H7 (cell line): ENCODE results near the gene TMEM63C. TPM values are rescaled to one million over a fixed set of nuclear protein-coding genes. Genes with fewer than 3 reads are reported as not detected.

Experiments
- DNase-seq: peaks from one replicate; pipeline ENCODE4 v3.0.0; 2012
- H3K27me3 ChIP-seq: 2 replicates; pipeline ENCODE4 v1.6.0; 2011; ENCODE audit warnings: mild to moderate bottlenecking, low read length; ENCODE audit not compliant: control insufficient read depth, insufficient read depth
- H3K36me3 ChIP-seq: replicated peaks from 2 replicates; pipeline ENCODE4 v1.5.1; 2011; ENCODE audit warnings: low read length; ENCODE audit not compliant: control insufficient read depth, insufficient read depth
- H3K4me3 ChIP-seq: 2 replicates; pipeline ENCODE4 v1.5.1; 2011; ENCODE audit warnings: low read depth, mild to moderate bottlenecking, control low read depth, low read length, moderate library complexity; ENCODE audit not compliant: insufficient read depth
- total RNA-seq: library from RNA; depleted of rRNA; stranded (reverse); fragments of >200 nt; shearing (Covaris generic); gene quantifications from 2 replicates; pipeline ENCODE4 v1.2.3, GENCODE V29; 2014; rRNA removed

TMEM63C gene
- total RNA-seq, 1 experiment from 2014 or later, result 2.1 TPM

DNA sequence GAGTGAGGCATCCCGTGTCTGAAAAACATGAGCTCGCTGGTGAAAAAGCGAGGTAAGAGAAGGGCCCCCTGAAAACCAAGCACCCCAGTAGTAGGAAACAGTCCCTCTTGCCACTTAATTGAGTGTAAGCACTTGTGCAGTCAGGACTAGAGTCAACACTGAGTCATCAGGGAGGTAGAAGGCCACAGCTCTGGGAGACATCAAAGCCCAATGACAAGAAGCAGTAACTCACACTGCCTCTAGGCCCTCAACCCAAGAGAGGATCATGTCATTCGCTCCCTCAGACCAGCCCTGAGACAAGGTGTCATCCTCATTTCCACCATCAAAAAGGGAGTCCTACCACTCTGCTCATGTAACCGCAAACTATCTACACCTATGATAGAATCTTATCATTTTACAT, 121.3 kb downstream of the TMEM63C start:
- DNase-seq, result no peak
- Histone ChIP-seq H3K36me3 (peaks cover 8% of the 10 kb centered on the region; the same call in 1 of the 2 replicates), H3K27me3 (no peaks in the 10 kb centered on the region), H3K4me3 (no peak overlapping the region)

DNA sequence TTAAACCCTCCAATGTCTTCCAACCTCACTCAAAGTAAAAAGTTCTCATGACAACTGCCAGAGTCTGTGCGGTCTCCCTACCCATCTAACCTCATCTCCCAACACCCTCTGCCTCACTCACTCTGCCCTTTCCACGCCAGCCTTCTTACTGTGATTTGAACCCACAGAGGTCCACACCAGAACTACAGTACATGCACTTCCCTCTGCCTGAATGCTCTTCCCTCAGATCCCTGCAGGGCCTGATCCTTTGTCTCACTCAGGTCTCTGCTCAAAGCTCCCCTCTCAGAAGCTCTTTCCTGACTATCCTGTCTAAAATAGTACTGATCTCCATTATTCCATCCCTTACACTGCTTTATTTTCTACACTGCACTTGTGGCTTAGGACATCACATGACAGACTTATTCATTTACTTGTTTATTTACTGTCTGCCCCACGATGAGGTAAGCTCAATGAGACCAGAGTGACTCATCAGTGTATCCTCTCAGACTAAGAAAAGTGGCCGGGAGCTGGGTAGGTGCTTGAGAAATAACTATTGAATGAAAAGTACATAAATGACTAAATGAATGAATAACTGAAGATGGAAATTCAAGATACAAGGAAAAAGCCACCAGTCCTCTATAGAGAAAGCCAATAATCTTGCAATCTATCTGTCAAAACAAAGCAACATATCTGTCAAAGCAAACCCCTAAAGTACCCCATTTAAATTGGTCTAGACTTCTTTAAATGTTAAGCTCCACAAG, 122.0 kb downstream of the TMEM63C start:
- Histone ChIP-seq H3K36me3 (peaks cover 5% of the 10 kb centered on the region; the same call in 1 of the 2 replicates), H3K4me3 (no peak overlapping the region), H3K27me3 (no peaks in the 10 kb centered on the region)
- DNase-seq, result no peak

DNA sequence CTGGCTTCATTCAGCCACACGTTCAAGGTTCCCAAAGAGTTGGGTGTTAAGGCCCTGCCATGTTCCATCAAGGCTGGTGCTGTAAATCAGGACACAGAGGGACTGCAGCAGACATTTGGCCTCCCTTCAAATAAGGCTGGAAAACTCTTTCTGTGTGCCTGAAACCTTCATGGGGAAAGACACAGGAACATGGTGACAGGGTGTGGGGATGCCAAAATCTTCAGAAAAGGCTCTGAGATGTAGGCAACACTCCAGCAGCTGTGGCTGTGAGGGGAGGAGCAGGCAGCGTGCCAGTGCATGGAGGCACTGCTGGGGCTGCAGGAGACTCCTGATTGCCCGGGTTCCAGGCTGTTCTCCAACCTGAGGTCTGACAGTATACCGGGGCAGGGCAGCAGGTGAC, 124.1 kb downstream of the TMEM63C start:
- no peaks in the 10 kb centered on the region for H3K27me3 ChIP-seq
- no peak overlapping the region for H3K4me3 ChIP-seq
- DNase-seq, result no peak
- H3K36me3 ChIP-seq, result peaks cover 5% of the 10 kb centered on the region; the same call in 1 of the 2 replicates

DNA sequence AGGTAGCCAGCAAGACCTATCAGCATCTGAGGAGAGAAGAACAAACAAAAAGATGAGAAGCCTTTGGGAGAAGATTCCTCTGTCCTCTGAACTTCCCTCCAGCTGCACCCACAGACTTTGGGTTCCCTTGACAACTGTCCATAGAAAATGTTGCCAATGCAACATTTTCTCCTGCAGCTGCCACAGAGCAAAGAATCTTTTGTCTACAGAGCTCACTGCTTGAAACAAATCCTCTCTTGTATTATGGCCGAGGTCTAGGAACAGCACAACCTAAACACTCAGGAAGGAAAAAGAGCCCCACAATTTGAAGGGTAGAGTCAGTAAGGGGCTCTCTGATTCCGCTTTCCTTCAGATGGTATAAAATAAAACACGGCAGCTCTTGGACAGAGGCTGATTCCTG, 124.8 kb downstream of the TMEM63C start:
- Histone ChIP-seq H3K36me3 (peaks cover 5% of the 10 kb centered on the region; the same call in 1 of the 2 replicates), H3K4me3 (no peak overlapping the region), H3K27me3 (no peaks in the 10 kb centered on the region)
- DNase-seq, result no peak

DNA sequence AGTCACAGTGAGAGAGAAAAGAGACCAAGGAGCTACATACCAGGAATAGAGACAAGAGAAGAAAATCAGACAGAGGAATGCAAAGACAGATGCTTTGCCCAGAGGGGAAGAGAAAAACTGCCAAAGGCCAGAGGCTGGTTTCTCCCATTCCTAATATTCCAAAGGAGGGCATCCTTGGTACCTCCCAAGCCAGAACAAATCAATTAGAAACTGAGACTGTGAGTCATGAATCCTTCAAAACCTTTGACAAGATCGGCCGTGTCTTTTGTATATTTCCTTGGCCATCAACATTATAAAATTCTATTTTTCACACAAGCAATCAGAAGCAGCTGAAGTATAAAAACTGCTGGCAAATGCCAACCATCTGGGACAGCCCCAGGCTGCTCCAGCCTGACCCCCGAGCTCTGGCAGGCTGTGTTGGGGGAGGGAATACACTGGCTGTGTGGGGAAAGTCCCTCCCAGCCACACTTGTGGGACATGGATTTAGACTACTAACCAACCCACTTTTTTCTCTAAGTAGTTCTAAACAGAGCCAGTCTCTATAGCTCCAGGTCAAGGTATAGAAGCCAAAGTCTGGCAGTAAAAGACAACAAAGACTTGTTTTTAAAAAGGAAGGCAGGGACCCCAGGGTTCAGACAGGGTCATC, 125.4 kb downstream of the TMEM63C start:
- no peak for DNase-seq
- no peak overlapping the region for H3K4me3 ChIP-seq
- no peaks in the 10 kb centered on the region for H3K27me3 ChIP-seq
- peaks cover 5% of the 10 kb centered on the region; the same call in 1 of the 2 replicates for H3K36me3 ChIP-seq

Other genes starting within 250 kb of the TMEM63C start
- 142 and 187 TPM in 2 replicates for gene IRF2BPL, start 153.1 kb upstream of the TMEM63C start, total RNA-seq
- 18.7 and 22.3 TPM in 2 replicates for gene CIPC, start 83.5 kb upstream of the TMEM63C start, total RNA-seq
- 8.9 and 11.6 TPM in 2 replicates for gene ZDHHC22, start 40.0 kb upstream of the TMEM63C start, total RNA-seq
- 0.07 TPM in 1 of 2 replicates, not detected in the other for gene NGB, start 89.4 kb downstream of the TMEM63C start, total RNA-seq
- gene POMT2, start 139.1 kb downstream of the TMEM63C start, total RNA-seq, result 17.7 and 18.5 TPM in 2 replicates
- gene GSTZ1, start 139.2 kb downstream of the TMEM63C start, total RNA-seq, result 29.3 and 38.0 TPM in 2 replicates
- gene TMED8, start 195.3 kb downstream of the TMEM63C start, total RNA-seq, result 11.1 and 12.6 TPM in 2 replicates
- gene SAMD15, start 195.6 kb downstream of the TMEM63C start, total RNA-seq, result 0.48 TPM in 1 of 2 replicates, not detected in the other
- 0.07 and 2.3 TPM in 2 replicates for gene NOXRED1, start 241.7 kb downstream of the TMEM63C start, total RNA-seq